HG03095 (cell line): ENCODE results near the gene MAN2B2.
"Not testable (repeated sequence)": the region's sequence is repeated elsewhere in the genome, so short reads cannot be mapped to it uniquely, and the experiment has no call there.

Experiments
- ATAC-seq: cut with Tn5 transposase; IDR thresholded peaks from one replicate; pipeline ENCODE4 v1.9.1; 2021; ENCODE audit warnings: moderate library complexity; ENCODE audit not compliant: unreplicated experiment

The MAN2B2 gene

DNA sequence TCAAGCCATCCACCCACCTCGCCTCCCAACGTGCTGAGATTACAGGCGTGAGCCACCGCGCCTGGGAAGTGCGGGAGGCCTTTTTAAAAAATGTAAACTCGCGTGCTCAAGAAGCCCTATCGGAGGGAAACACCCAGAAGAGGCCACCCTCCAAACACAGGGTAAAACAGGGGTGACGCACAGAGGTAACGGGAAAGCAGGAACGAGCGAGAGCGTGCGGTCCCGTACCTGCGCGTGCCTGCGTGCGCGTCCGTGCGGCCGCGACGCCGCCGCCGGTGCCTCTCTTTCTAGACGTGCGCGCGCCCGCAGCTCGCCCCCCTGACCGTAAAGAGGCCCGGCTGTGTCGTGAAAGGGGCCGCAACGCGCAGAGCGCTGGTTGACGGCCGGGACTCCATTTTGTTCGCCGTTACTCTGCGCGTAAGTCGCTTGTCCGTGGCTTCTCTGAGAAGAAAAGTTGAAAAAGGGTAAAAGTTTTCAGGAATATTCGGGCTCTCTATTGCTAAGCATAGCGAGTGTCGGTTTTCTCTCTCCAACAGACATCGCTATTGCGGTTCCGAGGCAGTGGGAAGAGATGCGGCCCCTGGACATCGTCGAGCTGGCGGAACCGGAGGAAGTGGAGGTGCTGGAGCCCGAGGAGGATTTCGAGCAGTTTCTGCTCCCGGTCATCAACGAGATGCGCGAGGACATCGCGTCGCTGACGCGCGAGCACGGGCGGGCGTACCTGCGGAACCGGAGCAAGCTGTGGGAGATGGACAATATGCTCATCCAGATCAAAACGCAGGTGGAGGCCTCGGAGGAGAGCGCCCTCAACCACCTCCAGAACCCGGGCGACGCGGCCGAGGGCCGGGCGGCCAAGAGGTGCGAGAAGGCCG, 65.5 kb downstream of the MAN2B2 start, which contains the start of gene MRFAP1:
Gene MRFAP1, plus strand, starts transcription at position 394 of the 872 bp plus-strand sequence. Its CDS starts 178 bp downstream, at position 572.
- ATAC-seq = peak; percentile 74

DNA sequence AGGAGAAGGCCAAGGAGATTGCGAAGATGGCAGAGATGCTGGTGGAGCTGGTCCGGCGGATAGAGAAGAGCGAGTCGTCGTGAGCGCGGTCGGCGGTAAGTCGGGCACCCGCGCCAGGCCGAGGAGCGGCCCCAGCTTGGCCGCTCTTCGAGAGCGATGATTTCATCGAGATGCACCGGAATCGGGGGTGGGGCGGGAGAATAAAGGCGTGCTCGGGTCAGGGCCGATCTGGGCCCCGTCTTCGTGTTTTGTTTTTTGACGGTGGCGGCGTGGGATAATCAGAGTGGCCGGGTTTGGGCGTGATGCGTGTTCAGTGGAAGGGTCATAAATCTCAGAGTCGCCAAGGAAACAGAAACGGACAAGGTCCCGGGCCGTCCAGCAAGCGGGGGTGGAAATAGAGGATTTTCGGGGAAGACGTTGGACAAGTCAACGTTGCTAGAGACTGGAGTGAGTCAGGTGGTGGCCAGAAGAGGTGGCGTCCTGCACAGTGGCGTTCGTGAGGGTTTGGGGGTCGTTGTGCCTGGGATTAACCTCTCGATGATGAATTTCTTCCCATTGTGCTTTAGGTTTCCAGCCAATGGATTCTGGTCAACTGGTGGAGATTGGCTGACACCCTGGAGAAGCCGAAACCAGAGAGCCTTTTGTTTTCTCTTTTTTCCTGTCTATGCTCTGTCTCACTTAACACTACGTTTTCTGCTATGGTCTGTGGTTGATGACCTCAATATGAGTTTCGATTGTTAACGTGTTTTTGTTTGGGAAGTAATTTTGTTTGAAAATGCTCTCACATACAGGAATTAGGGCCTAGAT, 66.4 kb downstream of the MAN2B2 start:
- peak; percentile 31 for ATAC-seq

GRCh38 chr4:6641971-6642320, 67.0 kb downstream of the MAN2B2 start:
- ATAC-seq = no peak

- no peak for ATAC-seq
These were observed 68.3 kb downstream of the MAN2B2 start for GRCh38 chr4:6643141-6643847.

GRCh38 chr4:6644792-6645530, 70.0 kb downstream of the MAN2B2 start:
- no peak for ATAC-seq

GRCh38 chr4:6647169-6647568, 72.2 kb downstream of the MAN2B2 start:
- no peak for ATAC-seq

DNA sequence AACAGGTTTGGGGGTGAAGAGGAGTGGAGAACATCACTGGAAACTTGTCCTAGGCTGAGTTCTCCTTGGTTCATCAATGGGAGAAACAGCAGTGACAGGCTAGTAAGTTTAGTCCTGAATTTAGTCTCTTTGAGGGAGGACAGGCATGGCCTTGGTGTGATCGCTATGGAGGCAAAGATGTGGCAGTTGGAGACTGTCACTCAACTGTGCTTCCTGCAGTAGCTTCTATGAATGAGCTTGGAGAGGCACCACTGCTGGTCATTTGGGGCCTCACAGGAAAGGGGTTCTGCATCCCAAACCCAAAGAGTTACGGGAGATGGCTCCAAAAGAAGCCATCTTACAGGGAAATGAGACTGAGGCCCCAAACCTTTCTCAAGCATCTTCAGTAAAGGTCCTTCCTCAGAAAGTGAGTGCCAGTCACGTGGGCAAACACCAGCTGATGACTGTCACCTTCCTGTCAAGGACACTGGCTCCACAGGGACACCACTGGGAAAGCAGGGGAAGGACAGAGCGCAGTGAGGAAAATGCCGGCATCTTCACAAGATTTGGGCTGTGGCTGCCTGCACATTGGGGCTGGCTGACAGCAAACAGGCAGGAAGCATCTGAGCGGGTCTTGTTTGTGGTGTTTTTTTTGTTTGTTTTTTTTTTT, 72.7 kb downstream of the MAN2B2 start:
- no peak for ATAC-seq

DNA sequence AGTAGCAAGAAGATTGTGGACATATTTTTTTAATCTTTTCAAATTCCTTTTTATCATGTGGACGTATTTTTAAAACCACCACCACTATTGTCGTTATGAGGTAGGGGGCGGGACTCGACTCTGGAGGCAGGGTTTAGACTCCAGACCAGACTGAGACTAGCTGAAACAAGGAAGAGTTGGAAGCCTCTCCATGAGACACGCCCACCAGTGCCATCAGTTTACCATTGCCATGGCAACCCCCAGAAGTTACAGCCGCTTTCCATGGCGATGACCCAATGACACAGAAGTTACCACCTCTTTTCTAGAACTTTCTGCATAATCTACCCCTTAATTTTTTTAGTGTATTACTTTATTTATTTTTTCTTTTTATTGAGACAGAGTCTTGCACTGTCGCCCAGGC, 74.2 kb downstream of the MAN2B2 start:
- ATAC-seq = no peak

DNA sequence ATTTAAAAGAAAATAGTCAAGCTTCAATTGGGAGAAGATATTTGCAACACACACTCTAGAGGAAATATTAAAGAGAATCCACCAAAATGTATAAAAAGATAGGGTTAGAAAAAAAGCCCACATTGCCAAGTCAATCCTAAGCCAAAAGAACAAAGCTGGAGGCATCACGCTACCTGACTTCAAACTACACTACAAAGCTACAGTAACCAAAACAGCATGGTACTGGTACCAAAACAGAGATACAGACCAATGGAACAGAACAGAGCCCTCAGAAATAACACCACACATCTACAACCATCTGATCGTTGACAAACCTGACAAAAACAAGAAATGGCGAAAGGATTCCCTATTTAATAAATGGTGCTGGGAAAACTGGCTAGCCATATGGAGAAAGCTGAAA, 79.2 kb downstream of the MAN2B2 start:
- not testable (repeated sequence) for ATAC-seq

DNA sequence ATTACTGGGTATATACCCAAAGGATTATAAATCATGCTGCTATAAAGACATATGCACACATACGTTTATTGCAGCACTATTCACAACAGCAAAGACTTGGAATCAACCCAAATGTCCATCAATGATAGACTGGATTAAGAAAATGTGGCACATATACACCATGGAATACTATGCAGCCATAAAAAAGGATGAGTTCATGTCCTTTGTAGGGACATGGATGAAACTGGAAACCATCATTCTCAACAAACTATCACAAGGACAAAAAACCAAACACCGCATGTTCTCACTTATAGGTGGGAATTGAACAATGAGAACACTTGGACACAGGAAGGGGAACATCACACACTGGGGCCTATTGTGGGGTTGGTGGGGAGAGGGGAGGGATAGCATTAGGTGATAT, 80.3 kb downstream of the MAN2B2 start:
- not testable (repeated sequence) for ATAC-seq

DNA sequence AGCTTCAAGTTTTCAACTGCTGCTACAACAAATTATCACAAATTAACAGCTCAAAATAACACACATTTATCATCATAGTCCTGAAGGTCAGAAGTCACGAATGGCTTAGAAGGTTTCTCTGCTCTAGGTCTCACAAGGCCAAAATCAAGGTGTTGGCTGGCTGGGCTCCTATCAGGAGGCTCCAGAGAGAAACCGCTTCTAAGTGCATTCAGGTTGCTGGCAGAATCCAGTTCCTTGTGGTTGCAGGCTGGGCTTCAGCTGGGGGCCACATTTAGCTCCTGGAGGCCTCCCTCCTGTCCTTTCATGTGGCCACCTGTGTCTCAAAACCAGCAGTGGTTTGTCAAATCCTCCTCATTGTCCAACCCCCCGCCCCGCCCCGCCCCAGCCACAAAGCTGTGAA, 80.9 kb downstream of the MAN2B2 start:
- ATAC-seq = no peak

DNA sequence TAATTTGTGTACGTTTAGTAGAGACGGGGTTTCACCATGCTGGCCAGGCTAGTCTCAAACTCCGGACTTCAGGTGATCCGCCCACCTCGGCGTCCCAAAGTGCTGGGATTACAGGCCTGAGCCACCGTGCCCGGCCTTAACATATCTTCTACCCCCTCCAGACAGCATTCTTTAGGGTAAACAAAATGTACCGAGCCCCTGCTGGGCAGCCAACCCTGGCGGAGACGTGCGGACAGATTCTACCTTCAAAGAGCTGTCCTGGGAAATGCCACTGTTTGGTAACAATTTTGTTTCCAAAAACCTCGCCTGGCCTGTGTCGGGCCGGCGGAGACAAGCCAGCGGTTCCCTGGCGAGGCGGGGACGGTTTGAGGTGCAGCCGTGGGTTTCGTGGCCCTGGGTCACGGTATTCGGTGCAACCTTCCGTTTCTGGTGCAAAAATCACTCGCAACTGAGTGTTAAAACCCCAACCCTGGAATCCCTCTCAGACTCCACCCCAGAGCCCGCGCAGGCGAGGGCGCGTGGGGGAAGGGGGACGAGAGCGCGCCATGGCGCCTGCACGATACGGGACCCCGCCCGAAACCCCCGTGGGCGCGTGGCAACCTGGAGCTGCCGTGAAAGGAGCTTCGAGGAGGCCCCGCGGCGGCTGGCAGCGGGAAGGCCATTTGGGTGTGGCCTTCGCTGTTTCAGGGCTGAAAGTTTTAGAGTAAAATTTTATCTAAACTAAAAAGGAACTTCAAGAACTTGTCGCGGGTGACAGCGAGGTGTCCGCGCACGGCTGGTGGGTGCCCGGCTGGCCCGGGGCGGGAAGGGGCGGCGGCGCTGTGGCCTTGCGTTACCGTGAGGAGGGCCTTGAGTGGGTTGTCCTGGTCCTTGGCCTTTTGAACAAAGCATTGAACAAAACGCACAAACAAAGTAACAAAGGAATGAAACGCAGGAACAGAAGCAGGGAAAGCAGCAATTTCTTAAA, 82.5 kb downstream of the MAN2B2 start:
- ATAC-seq = no peak

DNA sequence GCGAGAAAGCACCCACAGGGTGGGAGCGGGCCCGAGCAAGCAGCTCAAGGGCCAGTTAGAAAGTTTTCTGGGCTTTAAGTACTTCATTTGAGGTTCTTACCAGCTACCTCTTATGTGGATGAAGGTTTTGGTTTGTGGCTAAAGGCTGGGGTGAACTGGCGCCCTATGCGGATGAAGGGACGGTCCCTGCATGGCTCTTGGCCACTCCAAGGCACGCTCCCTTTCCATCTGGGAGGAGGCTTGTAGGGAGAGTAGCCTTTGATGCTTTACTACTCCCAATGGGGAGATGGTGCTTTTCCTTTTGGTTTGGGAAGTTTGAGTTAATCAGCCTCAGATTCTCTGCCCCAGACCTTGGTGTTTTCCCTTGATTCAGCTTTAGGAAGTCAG, 83.2 kb downstream of the MAN2B2 start:
- ATAC-seq = no peak

GRCh38 chr4:6658597-6659075, 83.6 kb downstream of the MAN2B2 start:
- ATAC-seq = no peak

DNA sequence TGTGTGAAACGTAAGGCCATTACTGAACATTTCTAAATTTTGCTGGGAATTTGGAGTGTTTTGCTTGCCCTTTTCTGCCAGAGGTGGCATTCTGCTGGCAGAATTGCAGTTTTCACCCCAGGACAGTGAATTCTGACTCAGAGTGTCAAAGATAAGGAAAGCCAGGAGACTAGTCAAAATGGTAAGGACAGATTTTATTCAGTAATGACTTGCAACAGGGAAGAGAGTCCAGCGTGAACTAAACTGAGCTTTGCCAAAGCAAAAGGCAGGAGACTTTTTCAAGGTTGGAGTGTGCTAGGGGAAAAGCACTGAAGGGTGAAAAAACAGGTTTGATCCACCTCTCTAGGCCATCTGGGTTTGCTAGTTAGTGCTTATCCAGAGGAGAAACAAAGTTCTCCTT, 84.9 kb downstream of the MAN2B2 start:
- ATAC-seq = no peak

DNA sequence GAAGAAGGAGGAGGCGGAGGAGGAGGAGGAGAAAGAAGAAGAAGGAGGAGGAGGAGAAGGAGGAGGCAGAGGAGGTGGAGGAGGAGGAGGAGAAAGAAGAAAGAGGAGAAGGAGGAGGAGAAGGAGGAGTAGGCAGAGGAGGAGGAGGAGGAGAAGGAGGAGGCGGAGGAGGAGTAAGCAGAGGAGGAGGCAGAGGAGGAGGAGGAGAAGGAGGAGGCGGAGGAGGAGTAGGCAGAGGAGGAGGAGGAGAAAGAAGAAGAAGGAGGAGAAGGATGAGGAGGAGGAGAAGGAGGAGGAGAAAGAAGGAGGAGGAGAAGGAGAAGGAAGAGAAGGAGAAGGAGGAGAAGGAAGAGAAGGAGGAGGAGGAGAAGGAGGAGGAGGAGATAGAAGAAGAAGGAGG, 85.4 kb downstream of the MAN2B2 start:
- no peak for ATAC-seq

DNA sequence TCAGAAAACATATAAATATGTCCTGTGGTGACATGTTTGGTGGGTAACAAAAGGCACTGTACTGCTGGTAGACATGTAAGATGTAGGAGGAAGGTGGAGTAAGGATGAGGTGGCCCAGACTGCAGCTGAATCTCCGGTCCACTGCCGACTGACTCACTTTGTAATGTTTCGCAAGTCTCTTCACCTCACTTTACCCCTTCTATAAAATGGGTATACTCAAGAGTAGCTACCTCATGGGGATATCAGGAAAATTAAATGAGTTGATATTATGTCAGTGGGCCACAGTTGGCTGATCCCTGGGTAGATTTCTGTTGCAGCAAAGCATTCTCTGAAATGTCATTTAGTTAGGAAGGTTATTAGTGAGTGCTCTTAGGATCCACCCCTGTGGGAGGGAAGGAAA, 87.6 kb downstream of the MAN2B2 start:
- no peak for ATAC-seq

- ATAC-seq = no peak
These were observed 88.8 kb downstream of the MAN2B2 start for GRCh38 chr4:6663596-6664393.
